GOT3 (cell line): Measurements from ENCODE around the gene PAQR5.
"Not testable (repeated sequence)": the region's sequence is repeated elsewhere in the genome, so short reads cannot be mapped to it uniquely, and the experiment has no call there.

ENCODE experiments used
- DNase-seq: peaks from one replicate; lab custom pipeline; 2025; ENCODE audit warnings: mixed read lengths; lab: John Stamatoyannopoulos, UW

Gene PAQR5

GRCh38 chr15:69316291-69316690 lies 17.6 kb downstream of the PAQR5 start:
- DNase-seq, result no peak

- no peak for DNase-seq
Measured at GRCh38 chr15:69317392-69317841, 18.7 kb downstream of the PAQR5 start.

GRCh38 chr15:69318033-69318432 lies 19.3 kb downstream of the PAQR5 start:
- no peak for DNase-seq

- DNase-seq, result no peak
Measured at GRCh38 chr15:69319384-69320375, 21.0 kb downstream of the PAQR5 start.

- DNase-seq, result no peak
Measured at GRCh38 chr15:69320977-69321554, 22.4 kb downstream of the PAQR5 start.

GRCh38 chr15:69323893-69324430 lies 25.2 kb downstream of the PAQR5 start:
- no peak for DNase-seq

DNA sequence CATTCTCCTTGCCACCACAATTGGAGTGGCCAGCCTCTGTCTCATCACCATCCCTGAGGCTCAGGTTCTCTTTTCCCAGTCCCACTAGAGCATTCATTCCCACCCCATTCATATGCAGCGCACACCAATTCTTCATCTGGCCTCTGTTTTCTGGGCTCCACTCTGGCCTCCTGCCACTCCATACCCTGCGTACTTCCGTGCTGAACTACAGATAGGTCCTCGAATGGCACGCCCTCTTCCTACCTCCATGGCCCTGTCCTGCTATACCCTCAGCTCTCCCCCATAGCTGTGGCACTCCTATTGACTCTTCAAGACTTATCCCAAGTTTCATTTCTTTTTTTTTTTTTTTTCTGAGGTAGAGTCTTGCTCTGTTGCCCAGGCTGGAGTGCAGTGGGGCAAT lies 25.9 kb downstream of the PAQR5 start:
- DNase-seq, result no peak

DNA sequence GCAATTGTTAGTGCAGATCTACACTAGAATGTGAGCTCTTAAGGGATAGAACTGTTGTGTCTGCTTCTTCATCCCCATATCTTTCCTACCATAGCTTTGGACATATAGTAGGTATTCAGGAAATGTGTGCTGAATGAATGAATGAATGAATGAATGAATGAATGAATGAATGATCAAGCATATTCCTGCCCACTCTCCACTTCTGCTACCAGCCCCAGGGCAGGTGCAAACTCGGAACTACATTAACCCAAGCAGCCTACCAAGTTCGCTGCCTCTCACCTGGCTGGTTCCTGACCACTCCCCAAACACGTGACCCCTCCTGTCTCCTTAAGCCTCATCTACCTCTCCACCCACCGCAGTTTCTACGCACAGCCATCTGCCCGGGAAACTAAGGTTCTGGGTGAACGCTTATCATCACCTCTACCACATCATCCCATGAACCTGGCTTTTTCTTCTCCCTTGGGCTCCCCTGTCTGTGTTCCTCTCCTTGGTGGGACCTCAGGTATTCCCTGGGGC lies 26.8 kb downstream of the PAQR5 start:
- DNase-seq, result no peak

- DNase-seq, result no peak
Measured at GRCh38 chr15:69328080-69328479, 29.4 kb downstream of the PAQR5 start.

DNA sequence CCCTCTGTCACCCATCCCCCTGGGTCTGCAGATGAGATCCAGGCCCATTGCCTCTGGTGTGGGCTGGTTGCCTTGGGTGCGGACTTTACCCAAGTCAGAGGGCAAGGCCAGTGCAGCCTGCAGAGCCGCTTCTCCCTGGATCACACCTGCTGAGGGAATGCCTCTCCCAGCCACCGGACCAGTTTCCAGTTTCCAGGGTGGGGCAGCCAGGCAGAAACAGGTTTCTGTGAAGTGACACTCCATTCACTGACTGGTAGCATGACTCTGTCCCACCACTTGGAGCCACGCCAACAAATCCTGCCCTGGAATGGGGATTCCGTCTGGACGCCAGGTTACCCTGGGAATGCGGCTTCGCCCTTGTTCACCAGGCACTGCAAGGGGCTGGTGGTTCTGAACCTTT lies 30.0 kb downstream of the PAQR5 start:
- DNase-seq, result no peak

DNA sequence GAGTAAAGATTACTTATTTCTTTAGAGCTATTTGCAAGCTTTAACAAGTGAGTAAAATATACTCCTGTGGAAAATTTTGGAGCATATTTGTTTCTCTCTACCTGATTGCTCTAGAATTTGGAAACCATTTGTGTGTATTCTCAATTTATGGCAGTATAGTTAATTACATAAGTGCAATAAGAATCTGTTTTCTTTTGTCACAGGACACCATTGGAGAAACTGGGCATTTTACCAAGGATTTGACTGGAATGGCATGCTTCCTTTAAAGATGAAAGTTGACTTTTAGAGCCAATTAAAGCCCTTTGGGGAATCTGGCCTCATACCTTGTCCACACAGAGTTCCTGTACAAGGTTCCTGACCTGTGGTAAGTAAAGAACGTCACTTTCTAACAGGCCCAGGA lies 38.4 kb downstream of the PAQR5 start:
- DNase-seq, result no peak

GRCh38 chr15:69338535-69339213 lies 40.0 kb downstream of the PAQR5 start:
- DNase-seq, result no peak

- not testable (repeated sequence) for DNase-seq
Measured at GRCh38 chr15:69339214-69339543, 40.5 kb downstream of the PAQR5 start.

GRCh38 chr15:69340243-69340900 lies 41.7 kb downstream of the PAQR5 start:
- no peak for DNase-seq

DNA sequence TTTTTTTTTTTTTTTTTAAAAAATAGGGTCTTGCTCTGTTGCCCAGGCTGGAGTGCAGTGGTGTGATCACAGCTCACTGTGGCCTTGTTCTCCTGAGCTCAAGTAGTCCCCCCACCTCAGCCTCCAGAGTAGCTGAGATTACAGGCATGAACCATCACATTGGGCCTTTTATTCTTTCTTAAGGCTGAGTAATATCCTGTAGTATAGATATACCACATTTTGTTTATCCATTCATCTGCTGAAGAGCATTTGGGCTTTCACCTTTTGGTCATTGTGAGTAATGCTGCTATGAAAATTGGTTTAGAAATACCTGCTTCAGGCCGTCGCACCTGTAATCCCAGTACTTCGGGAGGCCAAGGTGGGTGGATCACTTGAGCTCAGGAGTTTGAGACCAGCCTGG lies 42.6 kb downstream of the PAQR5 start:
- no peak for DNase-seq

DNA sequence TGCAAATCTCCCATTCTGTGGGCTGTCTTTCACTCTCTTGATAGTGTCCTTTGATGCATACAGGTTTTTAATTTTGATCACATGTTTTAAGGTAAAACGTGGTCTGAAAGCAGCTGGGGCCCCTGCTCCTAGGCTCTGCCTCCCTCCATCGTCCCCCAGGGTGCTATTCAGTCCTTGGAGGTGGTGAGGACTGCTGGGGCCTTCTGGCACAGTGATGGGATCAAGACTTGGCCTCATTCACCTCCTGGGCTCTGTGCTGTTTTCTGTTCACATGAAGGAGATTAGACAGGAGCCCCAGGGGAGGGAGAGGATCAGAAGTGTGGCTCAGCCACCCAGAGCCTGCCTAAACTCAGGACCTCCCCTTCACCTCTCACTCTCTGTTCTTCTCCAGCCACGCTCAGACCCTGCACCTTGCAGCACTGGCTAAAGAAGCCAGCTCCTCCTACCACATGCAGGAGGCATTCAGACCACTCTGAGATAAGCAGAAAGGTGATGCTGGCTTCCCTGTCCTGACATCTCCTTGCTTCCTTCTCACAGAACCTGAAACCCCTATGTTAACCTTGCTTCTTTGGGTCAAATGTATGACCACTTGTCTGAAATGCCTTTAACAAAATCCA lies 43.9 kb downstream of the PAQR5 start:
- DNase-seq, result no peak

- DNase-seq, result no peak
Measured at GRCh38 chr15:69343133-69343532, 44.4 kb downstream of the PAQR5 start.

DNA sequence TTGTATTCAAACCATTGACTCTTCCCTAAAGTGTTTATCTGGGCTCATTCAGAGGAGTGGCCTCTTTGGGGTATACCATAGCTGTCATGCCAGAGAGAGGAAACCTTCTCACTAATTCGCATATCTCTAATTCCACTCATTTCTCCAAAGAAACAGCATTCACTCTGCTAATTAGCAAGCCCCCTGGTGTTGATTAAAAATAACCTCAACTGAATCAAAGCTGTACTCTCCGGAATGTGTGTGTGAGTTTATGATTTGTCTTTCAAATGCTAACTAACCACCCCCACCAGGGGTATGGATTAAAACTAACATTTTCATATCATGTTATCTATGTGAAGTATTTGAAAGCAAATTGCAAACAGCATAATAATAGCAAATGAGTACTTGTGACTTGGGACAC lies 45.5 kb downstream of the PAQR5 start:
- no peak for DNase-seq

GRCh38 chr15:69346112-69346511 lies 47.4 kb downstream of the PAQR5 start:
- DNase-seq, result no peak

DNA sequence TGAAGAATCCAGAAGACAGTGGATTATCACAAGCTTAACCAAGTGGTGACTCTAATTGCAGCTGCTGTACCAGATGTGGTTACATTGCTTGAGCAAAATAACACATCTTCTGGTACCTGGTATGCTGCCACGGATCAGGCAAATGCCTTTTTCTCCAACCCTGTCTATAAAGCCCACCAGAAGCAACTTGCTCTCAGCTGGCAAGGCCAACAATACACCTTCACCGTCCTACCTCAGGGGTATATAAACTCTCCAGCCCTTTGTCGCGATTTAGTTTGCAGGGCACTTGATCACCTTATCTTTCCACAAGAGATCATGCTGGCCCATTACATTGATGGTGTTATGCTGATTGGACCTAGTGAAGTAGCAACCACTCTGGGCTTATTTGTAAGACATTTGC lies 52.6 kb downstream of the PAQR5 start:
- DNase-seq, result no peak

GRCh38 chr15:69351884-69352283 lies 53.2 kb downstream of the PAQR5 start:
- no peak for DNase-seq
